Measurements from ENCODE around the gene LPP.
A peak's percentile ranks its signal among the peaks of the same experiment; 100 is the strongest.

Gene LPP

GRCh38 chr3:188276375-188276774 lies 122.4 kb downstream of the LPP start:
- no peak overlapping the region for H3K4ac ChIP-seq (ENCODE audit: low read depth, low read length)
- WGBS (ENCODE audit: extremely low coverage, insufficient coverage, low lambda C conversion rate) = no CpG with 5 or more reads among the region's 3 CpGs
- no peak overlapping the region for H3K9ac ChIP-seq (ENCODE audit: low read length)
- no peaks in the 10 kb centered on the region for H3K27me3 ChIP-seq (ENCODE audit: insufficient read depth, low read length, poor library complexity)
- H3K4me2 ChIP-seq (ENCODE audit: low read length) = no peak overlapping the region
- H3K18ac ChIP-seq (ENCODE audit: low read length) = no peak overlapping the region
- H3K36me3 ChIP-seq (ENCODE audit: control insufficient read depth, insufficient read depth, low read length) = no peaks in the 10 kb centered on the region
- no peak overlapping the region for H4K5ac ChIP-seq (ENCODE audit: low read length)
- H3K23ac ChIP-seq (ENCODE audit: low read length) = no peak overlapping the region
- peaks cover 23% of the 10 kb centered on the region for H3K79me1 ChIP-seq (ENCODE audit: low read length)
- H2AK5ac ChIP-seq (ENCODE audit: low read length) = no peak overlapping the region
- H2BK120ac ChIP-seq (ENCODE audit: low read depth, low read length) = no peak overlapping the region
- DNase-seq = no peak
- H3K56ac ChIP-seq (ENCODE audit: low read length) = no peak overlapping the region
- peaks cover 4% of the 10 kb centered on the region for H3K4me1 ChIP-seq (ENCODE audit: control insufficient read depth, low read depth, low read length)
- H3K4me3 ChIP-seq (ENCODE audit: low read length) = no peak overlapping the region
- no peak overlapping the region for H2BK5ac ChIP-seq (ENCODE audit: low read length)
- H3K27ac ChIP-seq (ENCODE audit: low read depth, low read length) = no peak overlapping the region
- no peak overlapping the region for H2BK15ac ChIP-seq (replicated peaks; ENCODE audit: low read depth)
- H4K8ac ChIP-seq (ENCODE audit: low read depth, low read length) = no peak overlapping the region
- peaks cover 4% of the 10 kb centered on the region for H3K79me2 ChIP-seq (ENCODE audit: control insufficient read depth, insufficient read depth, low read length)

- Histone ChIP-seq H3K23ac (ENCODE audit: low read length) (no peak overlapping the region), H3K18ac (ENCODE audit: low read length) (no peak overlapping the region), H3K79me2 (ENCODE audit: control insufficient read depth, insufficient read depth, low read length) (peaks cover 4% of the 10 kb centered on the region), H4K8ac (ENCODE audit: low read depth, low read length) (no peak overlapping the region), H2BK120ac (ENCODE audit: low read depth, low read length) (no peak overlapping the region), H3K4ac (ENCODE audit: low read depth, low read length) (no peak overlapping the region), H3K56ac (ENCODE audit: low read length) (no peak overlapping the region), H3K9ac (ENCODE audit: low read length) (no peak overlapping the region), H3K27ac (ENCODE audit: low read depth, low read length) (no peak overlapping the region), H2BK5ac (ENCODE audit: low read length) (no peak overlapping the region), H3K4me1 (ENCODE audit: control insufficient read depth, low read depth, low read length) (peaks cover 3% of the 10 kb centered on the region), H4K5ac (ENCODE audit: low read length) (no peak overlapping the region), H3K4me2 (ENCODE audit: low read length) (no peak overlapping the region), H3K36me3 (ENCODE audit: control insufficient read depth, insufficient read depth, low read length) (no peaks in the 10 kb centered on the region), H3K4me3 (ENCODE audit: low read length) (no peak overlapping the region), H2AK5ac (ENCODE audit: low read length) (no peak overlapping the region), H3K79me1 (ENCODE audit: low read length) (peaks cover 17% of the 10 kb centered on the region), H2BK15ac (replicated peaks; ENCODE audit: low read depth) (no peak overlapping the region), H3K27me3 (ENCODE audit: insufficient read depth, low read length, poor library complexity) (no peaks in the 10 kb centered on the region)
- DNase-seq = no peak
- WGBS (ENCODE audit: extremely low coverage, insufficient coverage, low lambda C conversion rate) = no CpG with 5 or more reads among the region's 6 CpGs
Observed at GRCh38 chr3:188278717-188279324, 124.9 kb downstream of the LPP start.

DNA sequence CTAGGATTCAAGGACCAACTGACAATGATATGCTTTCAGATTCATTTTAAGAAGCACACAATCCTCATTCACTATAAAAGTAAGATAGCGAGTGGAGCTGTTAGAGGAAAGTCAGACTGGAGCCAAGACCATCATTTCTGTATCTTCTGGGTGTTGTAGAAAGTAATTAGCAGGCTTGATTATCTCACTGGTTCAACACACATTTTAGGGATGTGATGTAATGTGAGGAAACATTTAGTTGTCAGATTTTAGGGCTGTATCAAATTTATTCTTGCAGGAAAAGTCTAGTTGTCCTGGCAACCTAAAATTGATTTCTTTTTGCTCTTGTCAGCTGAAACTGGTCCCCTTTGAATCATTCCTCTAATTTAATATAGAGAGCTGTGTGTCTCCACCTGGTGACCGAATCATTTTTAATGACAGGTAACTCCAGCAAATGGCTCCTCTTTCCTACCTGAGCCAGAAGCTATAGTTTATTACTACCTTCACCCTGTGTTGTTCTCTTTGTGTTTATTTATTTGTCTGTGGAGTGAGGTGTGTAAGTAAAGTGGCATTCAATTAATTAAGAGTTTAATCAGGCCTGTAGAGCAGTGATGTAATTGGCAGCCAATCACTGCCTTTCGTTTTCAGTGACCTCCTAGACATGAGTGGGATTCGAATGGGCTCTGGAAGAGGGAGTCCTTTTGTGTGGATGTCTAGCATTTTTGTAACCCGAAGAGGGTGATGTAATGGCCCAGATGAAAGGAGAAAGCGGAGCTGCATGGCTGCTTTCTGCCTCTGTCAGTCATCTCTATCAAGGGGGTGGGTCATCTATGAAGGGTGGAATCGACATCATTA lies 125.8 kb downstream of the LPP start:
- H3K4me1 ChIP-seq (ENCODE audit: control insufficient read depth, low read depth, low read length) = peaks cover 3% of the 10 kb centered on the region
- no peak overlapping the region for H2BK5ac ChIP-seq (ENCODE audit: low read length)

DNA sequence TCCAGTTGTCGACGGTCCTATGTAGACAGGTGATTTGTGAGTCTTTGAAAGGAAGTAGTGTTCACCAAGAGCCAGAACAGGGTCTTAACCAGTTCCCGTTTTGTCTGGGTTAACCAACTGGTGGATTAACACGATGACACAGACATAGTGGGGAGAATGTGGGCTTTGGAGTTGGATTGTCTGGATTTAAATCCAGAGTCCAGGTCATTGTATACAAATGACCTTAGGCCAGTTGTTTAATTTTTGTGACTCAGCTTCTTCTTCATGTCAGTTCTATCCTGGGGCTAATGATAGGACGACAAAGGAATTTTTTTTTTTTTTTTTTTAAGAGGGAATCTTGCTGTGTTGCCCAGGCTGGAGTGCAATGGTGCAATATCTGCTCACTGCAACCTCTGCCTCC lies 126.7 kb downstream of the LPP start:
- Histone ChIP-seq H3K23ac (ENCODE audit: low read length) (no peak overlapping the region), H3K4me1 (ENCODE audit: control insufficient read depth, low read depth, low read length) (peaks cover 3% of the 10 kb centered on the region), H3K36me3 (ENCODE audit: control insufficient read depth, insufficient read depth, low read length) (no peaks in the 10 kb centered on the region), H3K27me3 (ENCODE audit: insufficient read depth, low read length, poor library complexity) (no peaks in the 10 kb centered on the region), H4K5ac (ENCODE audit: low read length) (no peak overlapping the region), H3K4ac (ENCODE audit: low read depth, low read length) (no peak overlapping the region), H2AK5ac (ENCODE audit: low read length) (no peak overlapping the region), H3K9ac (ENCODE audit: low read length) (no peak overlapping the region), H2BK5ac (ENCODE audit: low read length) (no peak overlapping the region), H3K79me2 (ENCODE audit: control insufficient read depth, insufficient read depth, low read length) (peaks cover 2% of the 10 kb centered on the region), H3K79me1 (ENCODE audit: low read length) (peaks cover 15% of the 10 kb centered on the region), H3K4me3 (ENCODE audit: low read length) (no peak overlapping the region), H2BK120ac (ENCODE audit: low read depth, low read length) (no peak overlapping the region), H4K8ac (ENCODE audit: low read depth, low read length) (no peak overlapping the region), H3K4me2 (ENCODE audit: low read length) (no peak overlapping the region), H3K27ac (ENCODE audit: low read depth, low read length) (no peak overlapping the region), H2BK15ac (replicated peaks; ENCODE audit: low read depth) (no peak overlapping the region), H3K56ac (ENCODE audit: low read length) (no peak overlapping the region), H3K18ac (ENCODE audit: low read length) (no peak overlapping the region)
- no CpG with 5 or more reads among the region's 5 CpGs for WGBS (ENCODE audit: extremely low coverage, insufficient coverage, low lambda C conversion rate)
- DNase-seq = no peak

More for the DNA sequence above, 125.8 kb downstream of the LPP start:
- DNase-seq = peak; percentile 64
- H3K23ac ChIP-seq (ENCODE audit: low read length) = no peak overlapping the region
- no peak overlapping the region for H3K18ac ChIP-seq (ENCODE audit: low read length)
- H3K4me3 ChIP-seq (ENCODE audit: low read length) = no peak overlapping the region
- no peak overlapping the region for H2BK15ac ChIP-seq (replicated peaks; ENCODE audit: low read depth)
- no peak overlapping the region for H2AK5ac ChIP-seq (ENCODE audit: low read length)
- H3K36me3 ChIP-seq (ENCODE audit: control insufficient read depth, insufficient read depth, low read length) = no peaks in the 10 kb centered on the region
- no peak overlapping the region for H4K5ac ChIP-seq (ENCODE audit: low read length)
- no peak overlapping the region for H3K9ac ChIP-seq (ENCODE audit: low read length)
- H4K8ac ChIP-seq (ENCODE audit: low read depth, low read length) = no peak overlapping the region
- WGBS (ENCODE audit: extremely low coverage, insufficient coverage, low lambda C conversion rate) = no CpG with 5 or more reads among the region's 7 CpGs
- H2BK120ac ChIP-seq (ENCODE audit: low read depth, low read length) = no peak overlapping the region
- no peak overlapping the region for H3K4me2 ChIP-seq (ENCODE audit: low read length)
- H3K79me2 ChIP-seq (ENCODE audit: control insufficient read depth, insufficient read depth, low read length) = peaks cover 2% of the 10 kb centered on the region
- H3K4ac ChIP-seq (ENCODE audit: low read depth, low read length) = no peak overlapping the region
- no peaks in the 10 kb centered on the region for H3K27me3 ChIP-seq (ENCODE audit: insufficient read depth, low read length, poor library complexity)
- peaks cover 14% of the 10 kb centered on the region for H3K79me1 ChIP-seq (ENCODE audit: low read length)
- H3K27ac ChIP-seq (ENCODE audit: low read depth, low read length) = no peak overlapping the region
- no peak overlapping the region for H3K56ac ChIP-seq (ENCODE audit: low read length)

GRCh38 chr3:188282871-188283270 lies 128.9 kb downstream of the LPP start:
- no peak overlapping the region for H2BK15ac ChIP-seq (replicated peaks; ENCODE audit: low read depth)
- H3K4me2 ChIP-seq (ENCODE audit: low read length) = no peak overlapping the region

More at GRCh38 chr3:188282871-188283270, 128.9 kb downstream of the LPP start:
- no peak overlapping the region for H2AK5ac ChIP-seq (ENCODE audit: low read length)
- no peak overlapping the region for H4K5ac ChIP-seq (ENCODE audit: low read length)
- H3K79me1 ChIP-seq (ENCODE audit: low read length) = peaks cover 11% of the 10 kb centered on the region
- peaks cover 1% of the 10 kb centered on the region for H3K4me1 ChIP-seq (ENCODE audit: control insufficient read depth, low read depth, low read length)
- no peak overlapping the region for H4K8ac ChIP-seq (ENCODE audit: low read depth, low read length)
- no peak overlapping the region for H3K23ac ChIP-seq (ENCODE audit: low read length)
- H3K36me3 ChIP-seq (ENCODE audit: control insufficient read depth, insufficient read depth, low read length) = no peaks in the 10 kb centered on the region
- H2BK120ac ChIP-seq (ENCODE audit: low read depth, low read length) = no peak overlapping the region
- no peak overlapping the region for H3K27ac ChIP-seq (ENCODE audit: low read depth, low read length)
- no peaks in the 10 kb centered on the region for H3K27me3 ChIP-seq (ENCODE audit: insufficient read depth, low read length, poor library complexity)
- no peak overlapping the region for H2BK5ac ChIP-seq (ENCODE audit: low read length)
- no peak overlapping the region for H3K18ac ChIP-seq (ENCODE audit: low read length)
- H3K56ac ChIP-seq (ENCODE audit: low read length) = no peak overlapping the region
- DNase-seq = no peak
- no peak overlapping the region for H3K4ac ChIP-seq (ENCODE audit: low read depth, low read length)
- peaks cover 2% of the 10 kb centered on the region for H3K79me2 ChIP-seq (ENCODE audit: control insufficient read depth, insufficient read depth, low read length)
- H3K9ac ChIP-seq (ENCODE audit: low read length) = no peak overlapping the region
- H3K4me3 ChIP-seq (ENCODE audit: low read length) = no peak overlapping the region
